Measurements from ENCODE around the gene PLCB1. TPM values are rescaled to one million over a fixed set of nuclear protein-coding genes. Genes with fewer than 3 reads are reported as not detected.
A peak's percentile ranks its signal among the peaks of the same experiment; 100 is the strongest.

The PLCB1 gene
- total RNA-seq, 1 experiment from 2014 or later: 6.8 TPM

DNA sequence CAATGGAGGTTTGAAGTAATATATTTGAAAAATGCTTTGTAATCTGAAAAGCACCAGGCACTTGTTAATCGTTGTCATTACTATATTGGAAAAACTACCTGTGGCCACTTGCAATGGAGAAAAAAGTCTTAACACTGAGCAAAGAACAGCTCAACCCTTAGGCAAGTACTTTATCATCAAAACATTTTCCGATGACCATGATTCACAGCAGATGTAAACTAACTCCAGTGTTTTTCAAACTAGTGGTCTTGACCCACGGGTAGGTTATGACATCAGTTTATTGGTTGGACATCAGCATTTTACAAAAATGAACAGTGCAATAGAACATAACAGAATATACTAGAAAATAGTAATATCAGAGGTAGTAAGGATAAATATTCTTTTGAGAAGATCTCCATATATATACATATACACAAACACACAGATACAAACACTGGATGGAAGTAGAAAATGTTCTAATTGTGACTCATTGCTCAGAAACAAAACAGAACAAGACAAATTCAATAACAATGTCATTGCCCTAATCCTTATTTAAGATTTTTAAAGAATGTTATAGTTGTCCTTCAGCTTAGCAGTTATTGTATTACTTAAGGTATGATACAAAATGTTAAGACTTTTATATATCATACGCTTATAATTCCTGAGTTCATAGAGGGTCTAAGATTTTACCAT, 123.0 kb downstream of the PLCB1 start:
- POLR2A ChIA-PET (ENCODE audit: low non-redundant PET): no interaction called here
- H3K27me3 ChIP-seq (replicated peaks; ENCODE audit: insufficient read depth, low read depth, low read length, poor library complexity): no peaks in the 10 kb centered on the region
- H3K4me3 ChIP-seq (ENCODE audit: low read depth, low read length, poor library complexity, severe bottlenecking): no peak overlapping the region
- H3K9me3 ChIP-seq (ENCODE audit: low read depth, low read length, poor library complexity, severe bottlenecking): no peaks in the 10 kb centered on the region
- CTCF ChIA-PET: no interaction called here
- H3K27ac ChIP-seq (ENCODE audit: low read depth, low read length, poor library complexity, severe bottlenecking): no peak overlapping the region
- no peak for DNase-seq (ENCODE audit: low spot score)
- no TSS peak for BruUV-seq (replicated peaks)
- intact Hi-C loops (cut with micrococcal nuclease; ENCODE audit: unreplicated experiment): no loop called here
- no peak for TF ChIP-seq EZH2 (IDR thresholded peaks at IDR 0.05; ENCODE audit: borderline replicate concordance, low read depth, low read length, poor library complexity, severe bottlenecking)
- no peaks in the 10 kb centered on the region for H3K4me1 ChIP-seq (ENCODE audit: insufficient read depth, low read length, poor library complexity, severe bottlenecking)
- no peaks in the 10 kb centered on the region for H3K36me3 ChIP-seq (ENCODE audit: insufficient read depth, low read length, poor library complexity, severe bottlenecking)

GRCh38 chr20:8255945-8256632, 124.0 kb downstream of the PLCB1 start:
- no TSS peak for BruUV-seq (replicated peaks)
- Histone ChIP-seq H3K4me1 (ENCODE audit: insufficient read depth, low read length, poor library complexity, severe bottlenecking) (no peaks in the 10 kb centered on the region), H3K4me3 (ENCODE audit: low read depth, low read length, poor library complexity, severe bottlenecking) (no peak overlapping the region), H3K9me3 (ENCODE audit: low read depth, low read length, poor library complexity, severe bottlenecking) (no peaks in the 10 kb centered on the region), H3K27ac (ENCODE audit: low read depth, low read length, poor library complexity, severe bottlenecking) (no peak overlapping the region), H3K36me3 (ENCODE audit: insufficient read depth, low read length, poor library complexity, severe bottlenecking) (no peaks in the 10 kb centered on the region), H3K27me3 (replicated peaks; ENCODE audit: insufficient read depth, low read depth, low read length, poor library complexity) (no peaks in the 10 kb centered on the region)
- ChIA-PET POLR2A (ENCODE audit: low non-redundant PET) (no interaction called here), CTCF (no interaction called here)
- intact Hi-C loops (cut with micrococcal nuclease; ENCODE audit: unreplicated experiment): no loop called here
- no peak for TF ChIP-seq EZH2 (IDR thresholded peaks at IDR 0.05; ENCODE audit: borderline replicate concordance, low read depth, low read length, poor library complexity, severe bottlenecking)
- no peak for TF ChIP-seq CTCF (conservative IDR thresholded peaks at IDR 0.05; ENCODE audit: low read depth, low read length)
- DNase-seq (ENCODE audit: low spot score): peak; percentile 3

GRCh38 chr20:8260837-8261251, 128.8 kb downstream of the PLCB1 start:
- no peaks in the 10 kb centered on the region for H3K9me3 ChIP-seq (ENCODE audit: low read depth, low read length, poor library complexity, severe bottlenecking)
- CTCF ChIA-PET: no interaction called here
- no peak overlapping the region for H3K4me3 ChIP-seq (ENCODE audit: low read depth, low read length, poor library complexity, severe bottlenecking)
- TF ChIP-seq CTCF (conservative IDR thresholded peaks at IDR 0.05; ENCODE audit: low read depth, low read length) (no peak), EZH2 (IDR thresholded peaks at IDR 0.05; ENCODE audit: borderline replicate concordance, low read depth, low read length, poor library complexity, severe bottlenecking) (no peak)
- no peaks in the 10 kb centered on the region for H3K27me3 ChIP-seq (replicated peaks; ENCODE audit: insufficient read depth, low read depth, low read length, poor library complexity)
- DNase-seq (ENCODE audit: low spot score): no peak
- no peaks in the 10 kb centered on the region for H3K4me1 ChIP-seq (ENCODE audit: insufficient read depth, low read length, poor library complexity, severe bottlenecking)
- POLR2A ChIA-PET (ENCODE audit: low non-redundant PET): no interaction called here
- H3K36me3 ChIP-seq (ENCODE audit: insufficient read depth, low read length, poor library complexity, severe bottlenecking): no peaks in the 10 kb centered on the region
- no peak overlapping the region for H3K27ac ChIP-seq (ENCODE audit: low read depth, low read length, poor library complexity, severe bottlenecking)
- BruUV-seq (replicated peaks): no TSS peak
- intact Hi-C loops (cut with micrococcal nuclease; ENCODE audit: unreplicated experiment): no loop called here
